Activated T-cell treated with anti-CD3 and anti-CD28 coated beads, Interleukin-2, amount 50 U/mL, for 72 hours (primary cell): ENCODE data around the gene ATXN10. TPM values are rescaled to one million over a fixed set of nuclear protein-coding genes. Genes with fewer than 3 reads are reported as not detected.
"Not testable (repeated sequence)": the region's sequence is repeated elsewhere in the genome, so short reads cannot be mapped to it uniquely, and the experiment has no call there.

Experiments used
- ATAC-seq, 2 donors: fragments of 150-1000 bp; cut with Tn5 transposase; replicated peaks in 1 of 2; 2 replicates each; pipeline ENCODE4 v1.10.0; 2021; ENCODE audit warnings: moderate library complexity in 2 of 2, mild to moderate bottlenecking in 1 of 2
- DNase-seq, 2 donors: peaks; one replicate each; pipeline ENCODE4 v3.0.0; 2021 to 2022; ENCODE audit warnings: mixed read lengths in 1 of 2
- H3K27ac Mint-ChIP-seq: one replicate; pipeline ENCODE4 v1.8.0; 2022; ENCODE audit warnings: mild to moderate bottlenecking, moderate library complexity, mixed read lengths
- H3K27me3 Mint-ChIP-seq: one replicate; pipeline ENCODE4 v1.8.0; 2022; ENCODE audit warnings: low read depth, mixed read lengths
- H3K36me3 Mint-ChIP-seq, 2 donors: one replicate each; pipeline ENCODE4 v1.8.0; 2022; ENCODE audit warnings: mixed read lengths in 2 of 2, mild to moderate bottlenecking in 1 of 2; ENCODE audit not compliant: insufficient read depth in 2 of 2
- H3K4me1 Mint-ChIP-seq: one replicate; pipeline ENCODE4 v1.8.0; 2022; ENCODE audit warnings: low read depth, mixed read lengths
- H3K4me3 Mint-ChIP-seq, 2 donors: one replicate each; pipeline ENCODE4 v1.8.0; 2022; ENCODE audit warnings: mild to moderate bottlenecking in 2 of 2, mixed read lengths in 2 of 2, moderate library complexity in 2 of 2
- H3K9me3 Mint-ChIP-seq, 2 donors: one replicate each; pipeline ENCODE4 v1.8.0; 2022; ENCODE audit warnings: mixed read lengths in 2 of 2
- total RNA-seq, 2 donors: library from RNA; stranded (reverse); gene quantifications; one replicate each; pipeline ENCODE4 v1.2.3, GENCODE V29; 2022

Gene ATXN10
- total RNA-seq, 2 donors from 2014 or later: 88.7 to 93.9 TPM

DNA sequence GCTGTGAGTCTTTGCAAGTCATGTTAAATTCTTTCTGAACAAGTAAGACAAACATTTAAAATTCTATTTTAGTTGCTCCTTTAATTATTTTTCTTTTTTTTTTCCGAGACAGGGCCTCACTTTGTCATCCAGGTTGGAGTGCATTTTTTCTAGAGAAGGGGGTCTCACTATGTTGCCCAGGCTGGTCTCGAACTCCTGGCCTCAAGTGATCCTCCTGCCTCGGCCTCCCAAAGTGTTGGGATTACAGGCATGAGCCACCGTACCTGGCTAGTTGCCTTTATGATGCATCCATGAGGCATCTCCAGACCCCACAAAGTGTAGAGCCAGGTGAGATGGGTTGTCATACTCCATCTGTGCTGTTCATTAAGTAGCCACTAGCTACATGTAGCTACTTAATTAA, 4.4 kb downstream of the ATXN10 start:
- no peak for DNase-seq
- Mint-ChIP-seq H3K4me3 (no peak overlapping the region), H3K27ac (no peak overlapping the region), H3K27me3 (no peaks in the 10 kb centered on the region), H3K4me1 (peaks cover 55% of the 10 kb centered on the region), H3K9me3 (no peaks in the 10 kb centered on the region), H3K36me3 (peaks cover 0 to 9% of the 10 kb centered on the region in 2 donors)
- ATAC-seq: no peak

DNA sequence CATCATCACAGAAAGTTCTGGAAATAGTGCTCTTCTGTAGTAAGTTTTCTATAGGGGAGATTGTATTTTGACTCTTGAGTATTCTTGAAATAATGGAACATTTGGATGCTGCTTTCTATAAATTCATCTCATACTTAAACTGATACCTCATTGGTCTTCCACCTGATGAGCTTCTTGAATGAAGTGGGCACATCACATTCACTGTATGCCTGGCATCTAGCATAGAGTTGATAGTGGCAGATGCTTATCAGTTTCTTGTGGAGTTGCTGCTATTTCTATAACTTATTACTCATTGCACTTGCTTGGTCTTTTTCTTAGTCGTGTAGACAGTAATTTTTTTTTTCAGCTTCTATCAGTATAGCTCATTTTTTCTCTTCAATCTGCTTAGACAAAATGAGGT, 5.4 kb downstream of the ATXN10 start:
- no peaks in the 10 kb centered on the region for H3K9me3 Mint-ChIP-seq
- ATAC-seq (peak; percentile 41 to 45), DNase-seq (no peak)
- peaks cover 55% of the 10 kb centered on the region for H3K4me1 Mint-ChIP-seq
- no peak overlapping the region for H3K27ac Mint-ChIP-seq
- H3K4me3 Mint-ChIP-seq: peak overlapping the region in 1 of 2 donors; percentile 24
- peaks cover 0 to 9% of the 10 kb centered on the region in 2 donors for H3K36me3 Mint-ChIP-seq
- H3K27me3 Mint-ChIP-seq: no peaks in the 10 kb centered on the region

DNA sequence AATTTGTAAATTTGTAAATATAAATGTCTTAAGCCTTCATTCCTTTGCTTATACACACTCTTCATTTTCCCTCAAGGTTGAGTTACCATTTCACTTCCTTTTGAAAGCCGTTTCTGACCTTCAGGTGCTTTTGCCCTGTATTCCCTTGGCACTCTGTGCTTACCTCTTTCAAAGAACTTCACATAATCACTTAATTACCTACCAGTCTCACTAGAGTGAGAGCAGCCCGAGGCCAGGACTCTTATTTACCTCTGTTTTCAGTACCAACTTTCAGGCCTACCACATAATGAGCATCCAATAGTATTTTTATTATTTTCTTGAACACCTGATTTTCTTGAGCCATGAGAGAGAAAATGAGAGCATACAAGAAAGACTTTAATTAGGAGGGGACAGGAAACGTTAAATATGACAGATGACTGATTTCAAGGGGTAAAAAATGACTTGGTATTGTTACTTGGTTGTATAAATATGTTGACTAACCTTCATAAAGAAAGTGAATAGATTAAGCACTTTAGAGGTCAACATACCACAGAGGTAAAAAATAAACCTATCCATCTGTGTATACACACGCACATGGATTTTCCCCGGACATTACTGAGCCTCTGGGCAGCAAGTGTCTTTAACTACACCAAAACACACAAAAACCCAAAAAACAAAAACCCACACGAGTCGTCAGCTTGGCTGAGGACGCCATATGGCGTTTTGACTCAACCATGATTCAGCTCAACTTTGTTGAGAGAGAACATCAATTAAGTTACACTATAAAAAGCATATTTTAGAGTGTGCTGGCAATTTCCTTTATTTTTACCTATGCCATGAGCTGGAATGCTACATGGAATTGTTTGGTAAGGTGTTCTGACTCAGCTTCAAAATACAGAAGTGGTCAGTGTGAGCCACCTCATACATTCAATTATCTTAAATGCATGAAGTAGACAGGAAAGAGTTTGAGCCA, 7.6 kb downstream of the ATXN10 start:
- H3K4me3 Mint-ChIP-seq: peak overlapping the region in 1 of 2 donors; percentile 64
- H3K27me3 Mint-ChIP-seq: no peaks in the 10 kb centered on the region
- peaks cover 0 to 9% of the 10 kb centered on the region in 2 donors for H3K36me3 Mint-ChIP-seq
- H3K27ac Mint-ChIP-seq: peak overlapping the region; percentile 81
- peak; percentile 36 to 72 for ATAC-seq
- no peaks in the 10 kb centered on the region for H3K9me3 Mint-ChIP-seq
- peaks cover 36% of the 10 kb centered on the region for H3K4me1 Mint-ChIP-seq
- DNase-seq: peak in 1 of 2 donors; percentile 24

DNA sequence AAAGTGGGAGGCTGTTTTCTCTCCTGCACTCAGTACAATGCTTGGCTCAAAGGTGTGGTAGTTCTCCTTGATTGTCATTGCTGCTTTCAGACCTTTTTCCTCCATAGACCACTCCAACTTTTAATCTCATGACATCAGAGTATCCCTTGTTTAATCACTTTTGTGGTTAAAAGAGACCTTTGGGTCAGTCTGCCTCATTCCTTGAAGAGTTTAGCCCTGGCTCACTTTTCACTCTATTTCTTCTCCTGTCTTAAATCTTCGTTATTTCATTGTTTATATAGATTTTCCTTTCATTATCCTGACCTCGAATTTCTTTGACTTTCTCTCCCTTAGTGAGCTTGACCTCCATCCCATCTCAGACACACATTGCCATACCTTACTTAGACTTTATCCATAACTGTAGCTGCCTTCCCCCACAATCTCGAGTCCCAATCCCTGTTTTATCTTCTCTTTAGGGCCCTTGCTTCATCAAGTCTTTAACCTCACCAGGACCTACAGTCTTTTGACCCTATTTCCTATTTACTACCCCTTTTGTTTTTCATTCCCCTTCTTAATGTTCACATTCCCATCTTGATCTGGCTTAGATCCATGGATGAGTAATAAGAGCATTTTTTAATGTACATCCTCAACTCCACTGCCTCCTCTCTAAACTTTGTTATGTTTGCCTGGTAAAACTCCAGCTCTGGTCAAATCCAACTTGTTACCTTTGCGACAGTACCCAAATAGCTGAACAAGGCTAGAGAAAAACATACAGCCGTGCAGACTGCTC, 9.5 kb downstream of the ATXN10 start:
- H3K27ac Mint-ChIP-seq: no peak overlapping the region
- H3K4me1 Mint-ChIP-seq: peaks cover 20% of the 10 kb centered on the region
- no peak for ATAC-seq
- no peaks in the 10 kb centered on the region for H3K9me3 Mint-ChIP-seq
- DNase-seq: no peak
- H3K27me3 Mint-ChIP-seq: no peaks in the 10 kb centered on the region
- no peak overlapping the region for H3K4me3 Mint-ChIP-seq
- peaks cover 0 to 6% of the 10 kb centered on the region in 2 donors for H3K36me3 Mint-ChIP-seq

DNA sequence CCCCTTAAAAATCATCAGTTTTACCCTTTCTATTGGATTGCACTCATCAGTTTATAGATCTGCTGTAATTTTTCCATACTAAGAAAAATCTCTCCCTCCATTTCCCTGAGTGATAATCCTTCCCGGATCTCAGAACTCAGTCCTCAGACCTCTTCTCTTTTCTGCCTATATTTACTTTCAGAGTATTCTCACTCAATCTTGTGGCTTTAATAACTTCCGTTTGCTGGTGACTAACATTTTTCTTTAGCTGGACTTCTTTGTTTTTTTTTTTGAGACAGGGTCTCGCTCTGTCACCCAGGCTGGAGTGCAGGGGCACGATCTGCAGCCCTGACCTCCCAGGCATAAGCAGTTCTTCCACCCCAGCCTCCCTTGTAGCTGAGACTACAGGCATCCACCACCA, 10.4 kb downstream of the ATXN10 start:
- H3K4me1 Mint-ChIP-seq: peaks cover 14% of the 10 kb centered on the region
- no peak for DNase-seq
- H3K27ac Mint-ChIP-seq: no peak overlapping the region
- H3K27me3 Mint-ChIP-seq: no peaks in the 10 kb centered on the region
- H3K9me3 Mint-ChIP-seq: no peaks in the 10 kb centered on the region
- no peak overlapping the region for H3K4me3 Mint-ChIP-seq
- peaks cover 0 to under 1% of the 10 kb centered on the region in 2 donors for H3K36me3 Mint-ChIP-seq
- ATAC-seq: no peak

DNA sequence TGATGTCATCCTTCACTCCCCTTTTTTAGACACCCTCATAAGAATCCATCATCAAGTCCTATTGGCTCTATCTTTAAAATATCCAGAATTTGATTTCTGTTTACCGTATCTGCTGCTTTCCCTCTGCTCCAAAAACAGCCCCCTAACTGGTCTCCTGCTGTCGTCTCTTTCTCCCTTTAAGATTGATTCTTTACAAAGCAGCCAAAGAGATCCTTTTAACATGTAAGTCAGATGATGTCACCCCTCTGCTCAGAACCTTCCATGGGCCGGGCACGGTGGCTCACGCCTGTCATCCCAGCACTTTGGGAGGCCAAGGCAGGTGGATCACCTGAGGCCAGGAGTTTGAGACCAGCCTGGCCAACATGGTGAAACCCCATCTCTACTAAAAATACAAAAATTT, 11.1 kb downstream of the ATXN10 start:
- not testable (repeated sequence) for H3K27ac Mint-ChIP-seq, H3K9me3 Mint-ChIP-seq, H3K4me3 Mint-ChIP-seq, DNase-seq, H3K36me3 Mint-ChIP-seq, H3K27me3 Mint-ChIP-seq, ATAC-seq
- H3K4me1 Mint-ChIP-seq: peaks cover 12% of the 10 kb centered on the region

DNA sequence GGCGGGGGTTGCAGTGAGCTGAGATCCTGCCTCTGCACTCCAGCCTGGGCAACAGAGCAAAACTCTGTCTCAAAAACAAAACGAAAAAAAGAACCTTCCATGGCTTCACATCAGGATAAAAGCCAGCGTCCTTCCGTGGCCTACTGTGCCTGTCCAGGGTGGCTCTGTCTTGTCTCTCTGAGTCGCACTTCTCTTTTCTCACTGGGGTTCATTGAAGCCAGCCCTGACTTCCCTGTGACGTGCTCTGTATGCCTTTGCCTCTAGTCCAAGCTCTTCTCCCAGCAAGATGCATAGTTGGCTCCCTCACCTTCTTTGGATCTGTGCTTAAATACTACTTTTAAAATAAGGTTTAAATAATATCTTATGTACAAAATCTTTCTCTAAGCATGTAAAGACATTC, 11.6 kb downstream of the ATXN10 start:
- no peaks in the 10 kb centered on the region for H3K27me3 Mint-ChIP-seq

DNA sequence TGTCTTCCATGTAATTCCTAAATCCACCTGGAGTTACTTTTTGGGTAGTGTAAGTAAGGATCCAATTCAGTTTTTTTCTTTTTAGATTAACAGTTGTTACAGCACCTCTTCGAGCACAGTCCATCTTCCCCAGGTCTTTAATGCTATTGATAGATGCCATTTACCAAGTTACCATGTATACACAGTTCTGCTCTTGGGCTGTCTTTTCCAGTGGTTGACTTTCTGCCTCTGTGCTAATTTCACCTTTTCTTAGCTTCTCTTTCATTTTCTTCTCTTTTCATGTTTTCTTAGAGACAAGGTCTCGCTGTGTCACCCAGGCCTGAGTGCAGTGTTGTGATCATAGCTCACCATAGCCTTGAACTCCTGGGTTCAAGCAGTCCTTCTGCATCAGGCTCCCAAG, 12.0 kb downstream of the ATXN10 start:
- no peaks in the 10 kb centered on the region for H3K27me3 Mint-ChIP-seq
- DNase-seq (no peak), ATAC-seq (no peak)
- no peaks in the 10 kb centered on the region for H3K36me3 Mint-ChIP-seq
- no peaks in the 10 kb centered on the region for H3K9me3 Mint-ChIP-seq
- H3K4me3 Mint-ChIP-seq: no peak overlapping the region
- H3K27ac Mint-ChIP-seq: no peak overlapping the region
- peaks cover 20% of the 10 kb centered on the region for H3K4me1 Mint-ChIP-seq

More for the DNA sequence above, 11.6 kb downstream of the ATXN10 start:
- no peak overlapping the region for H3K4me3 Mint-ChIP-seq
- H3K27ac Mint-ChIP-seq: no peak overlapping the region
- peaks cover 16% of the 10 kb centered on the region for H3K4me1 Mint-ChIP-seq
- no peaks in the 10 kb centered on the region for H3K9me3 Mint-ChIP-seq
- no peaks in the 10 kb centered on the region for H3K36me3 Mint-ChIP-seq
- no peak for ATAC-seq
- no peak for DNase-seq

DNA sequence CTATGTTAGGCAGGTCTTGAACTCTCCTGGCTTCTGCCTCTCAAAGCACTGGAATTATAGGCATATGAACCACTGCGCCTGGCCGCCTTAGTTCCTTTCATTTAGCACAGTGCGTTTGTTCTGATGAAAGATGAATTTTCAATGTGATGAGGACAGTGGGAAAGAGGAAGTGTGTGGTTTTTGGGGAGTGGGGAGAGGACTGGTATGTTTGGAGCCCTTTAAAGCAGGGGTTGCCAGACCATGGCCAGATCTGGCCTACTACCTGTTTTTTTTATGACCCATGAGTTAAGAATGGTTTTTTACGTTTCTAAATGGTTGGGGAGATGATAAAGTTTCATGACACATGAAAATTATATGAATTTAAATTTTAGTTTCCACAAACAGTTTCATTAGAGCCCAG, 12.5 kb downstream of the ATXN10 start:
- DNase-seq (no peak), ATAC-seq (no peak)
- no peaks in the 10 kb centered on the region for H3K27me3 Mint-ChIP-seq
- no peaks in the 10 kb centered on the region for H3K36me3 Mint-ChIP-seq
- no peak overlapping the region for H3K4me3 Mint-ChIP-seq
- H3K27ac Mint-ChIP-seq: no peak overlapping the region
- H3K4me1 Mint-ChIP-seq: peaks cover 20% of the 10 kb centered on the region
- no peaks in the 10 kb centered on the region for H3K9me3 Mint-ChIP-seq

DNA sequence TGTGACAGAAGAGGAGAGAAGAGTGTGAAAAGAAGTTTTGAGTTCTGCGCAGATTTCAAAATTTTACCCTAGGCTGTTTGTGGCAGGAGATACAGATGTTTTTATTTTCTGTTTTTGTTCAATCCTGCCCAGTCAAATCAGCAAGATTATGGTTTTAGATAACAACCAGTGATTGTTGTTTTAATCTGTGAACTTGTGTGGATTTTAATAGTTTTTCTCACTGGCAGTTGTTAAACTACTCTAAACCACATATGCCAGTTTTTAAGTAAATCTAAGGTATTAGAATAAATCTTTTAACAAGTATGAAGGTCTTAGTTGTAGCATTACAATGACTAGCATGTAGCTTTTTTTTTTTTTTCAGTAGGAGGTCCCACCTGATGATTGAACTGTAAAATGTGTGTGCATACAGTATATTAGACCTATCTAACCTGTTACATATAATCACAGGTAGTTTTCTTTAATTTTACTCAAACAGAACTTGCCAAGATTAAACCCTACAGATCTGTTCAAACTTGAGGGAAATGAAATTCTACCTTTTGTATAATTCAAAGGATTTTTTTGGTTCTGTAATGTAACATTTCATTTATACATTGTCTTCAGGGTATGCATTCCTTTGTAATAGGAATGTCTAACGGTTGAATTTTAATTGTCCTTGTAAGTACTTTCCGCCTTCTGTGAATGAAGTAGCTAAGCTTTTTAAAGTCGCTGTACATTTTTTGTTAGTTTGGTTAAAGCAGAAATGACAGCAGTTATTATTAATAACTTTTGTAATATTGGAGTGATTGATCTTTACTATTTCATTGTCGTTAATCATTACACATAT, 13.3 kb downstream of the ATXN10 start:
- no peaks in the 10 kb centered on the region for H3K9me3 Mint-ChIP-seq
- H3K27me3 Mint-ChIP-seq: no peaks in the 10 kb centered on the region
- ATAC-seq (no peak), DNase-seq (no peak)
- no peaks in the 10 kb centered on the region for H3K36me3 Mint-ChIP-seq
- H3K4me3 Mint-ChIP-seq: no peak overlapping the region
- H3K27ac Mint-ChIP-seq: no peak overlapping the region
- peaks cover 21% of the 10 kb centered on the region for H3K4me1 Mint-ChIP-seq

DNA sequence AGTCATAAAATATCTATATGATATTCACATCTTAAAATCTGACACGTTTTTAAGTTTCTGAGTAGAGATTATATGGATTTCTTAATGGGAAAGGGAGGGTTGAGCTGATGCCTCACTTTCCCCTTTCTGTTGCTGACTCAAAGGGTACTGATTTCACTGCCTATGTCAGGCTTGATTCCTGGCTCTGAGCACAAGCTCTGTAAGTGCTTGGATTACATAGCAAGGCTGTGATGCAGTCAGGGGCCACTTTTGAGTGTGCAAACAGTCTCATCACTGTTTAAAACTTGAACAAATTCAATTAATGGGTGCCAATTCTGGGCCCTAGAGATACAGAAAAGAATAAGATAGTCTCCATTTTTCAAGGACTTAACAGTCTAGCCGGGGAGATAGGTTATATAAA, 14.4 kb downstream of the ATXN10 start:
- Mint-ChIP-seq H3K4me1 (peaks cover 26% of the 10 kb centered on the region), H3K27me3 (no peaks in the 10 kb centered on the region), H3K9me3 (no peaks in the 10 kb centered on the region), H3K36me3 (peaks cover 0 to 4% of the 10 kb centered on the region in 2 donors), H3K4me3 (no peak overlapping the region), H3K27ac (no peak overlapping the region)
- ATAC-seq: no peak
- DNase-seq: no peak

DNA sequence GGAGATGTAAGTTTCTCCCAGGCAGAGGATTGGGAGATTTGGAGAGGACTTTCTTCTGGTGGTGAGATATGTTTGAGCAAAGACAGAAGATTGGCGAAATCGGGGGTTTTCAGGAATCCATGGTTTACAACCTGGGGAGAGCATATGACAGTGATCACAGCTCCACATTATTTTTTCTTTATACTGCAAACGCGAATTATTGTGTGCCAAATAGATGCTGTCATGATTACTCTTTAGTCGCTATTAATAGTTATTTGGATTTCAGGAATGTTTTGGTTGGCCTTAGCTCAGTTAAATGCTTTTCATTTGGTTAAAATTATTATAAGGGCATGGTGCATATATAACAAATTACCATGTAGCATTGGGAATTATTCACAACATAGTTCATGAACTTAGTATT, 15.2 kb downstream of the ATXN10 start:
- no peak for DNase-seq
- no peaks in the 10 kb centered on the region for H3K9me3 Mint-ChIP-seq
- no peak overlapping the region for H3K4me3 Mint-ChIP-seq
- ATAC-seq: no peak
- peaks cover 26% of the 10 kb centered on the region for H3K4me1 Mint-ChIP-seq
- no peaks in the 10 kb centered on the region for H3K27me3 Mint-ChIP-seq
- H3K27ac Mint-ChIP-seq: no peak overlapping the region
- H3K36me3 Mint-ChIP-seq: peaks cover 0 to 7% of the 10 kb centered on the region in 2 donors
